Lung microvascular endothelial cell (primary cell): ENCODE measurements around the gene KYNU. TPM values are rescaled to one million over a fixed set of nuclear protein-coding genes. Genes with fewer than 3 reads are reported as not detected.
"Not testable (repeated sequence)": the region's sequence is repeated elsewhere in the genome, so short reads cannot be mapped to it uniquely, and the experiment has no call there.

Experiments used
- DNase-seq, 2 donors: peaks; one replicate each; pipeline versions ENCODE4 v3.0.0 to v3.0.0-alpha.2; 2010; ENCODE audit warnings: low read depth in 2 of 2
- total RNA-seq: library from RNA; depleted of rRNA; stranded (reverse); fragments of >200 nt; gene quantifications from 2 replicates; pipeline ENCODE4 v1.2.1, GENCODE V29; 2014

Gene KYNU
- 0.22 TPM in 1 of 2 replicates, not detected in the other for total RNA-seq

- no peak for DNase-seq
These were observed at the start of gene KYNU for GRCh38 chr2:142877216-142877838. Gene KYNU, plus strand, starts transcription at chr2:142877664. Its CDS starts 7,704 bp downstream, at chr2:142885368.

GRCh38 chr2:142834021-142834420 is 43.4 kb upstream of the KYNU start:
- peak in 1 of 2 donors; percentile 53 for DNase-seq

GRCh38 chr2:142840436-142840835 is 37.0 kb upstream of the KYNU start:
- DNase-seq = no peak

GRCh38 chr2:142841788-142842187 is 35.7 kb upstream of the KYNU start:
- DNase-seq = peak; percentile 25 to 75

GRCh38 chr2:142842369-142842768 is 35.1 kb upstream of the KYNU start:
- DNase-seq = no peak

GRCh38 chr2:142843731-142844130 is 33.7 kb upstream of the KYNU start:
- peak; percentile 34 to 83 for DNase-seq

GRCh38 chr2:142848023-142848606 is 29.3 kb upstream of the KYNU start:
- DNase-seq = no peak

- DNase-seq = no peak
These were observed 27.6 kb upstream of the KYNU start for GRCh38 chr2:142849820-142850219.

GRCh38 chr2:142853912-142854311 is 23.6 kb upstream of the KYNU start:
- no peak for DNase-seq

GRCh38 chr2:142857256-142858164 is 20.0 kb upstream of the KYNU start:
- DNase-seq = no peak

- no peak for DNase-seq
These were observed 18.5 kb upstream of the KYNU start for GRCh38 chr2:142858961-142859360.

GRCh38 chr2:142862299-142862698 is 15.2 kb upstream of the KYNU start:
- no peak for DNase-seq

GRCh38 chr2:142862847-142863246 is 14.6 kb upstream of the KYNU start:
- DNase-seq = no peak

- peak in 1 of 2 donors; percentile 61 for DNase-seq
These were observed 13.9 kb upstream of the KYNU start for GRCh38 chr2:142863485-142863961.

- DNase-seq = not testable (repeated sequence)
These were observed 12.9 kb upstream of the KYNU start for GRCh38 chr2:142864605-142865004.

- DNase-seq = peak in 1 of 2 donors; percentile 61
These were observed 11.5 kb upstream of the KYNU start for GRCh38 chr2:142865924-142866323.

GRCh38 chr2:142866426-142866825 is 11.0 kb upstream of the KYNU start:
- no peak for DNase-seq

- DNase-seq = no peak
These were observed 10.3 kb upstream of the KYNU start for GRCh38 chr2:142867136-142867535.

GRCh38 chr2:142868229-142868762 is 9.2 kb upstream of the KYNU start:
- peak in 1 of 2 donors; percentile 68 for DNase-seq

GRCh38 chr2:142869065-142869460 is 8.4 kb upstream of the KYNU start:
- not testable (repeated sequence) for DNase-seq

- no peak for DNase-seq
These were observed 7.9 kb upstream of the KYNU start for GRCh38 chr2:142869461-142870106.
